Natural killer cell (primary cell): ENCODE results near the gene DUS4L. TPM values are rescaled to one million over a fixed set of nuclear protein-coding genes. Genes with fewer than 3 reads are reported as not detected.

Experiments used
- ATAC-seq, 3 donors: fragments of 150-1000 bp in 2 of 3; fragments of 200-7000 bp in 1 of 3; cut with Tn5 transposase; 1 replicate in 1 of 3; 2 replicates in 2 of 3; pipeline ENCODE4 v1.10.0; 2021; ENCODE audit warnings: mild to moderate bottlenecking in 2 of 3, moderate library complexity in 2 of 3
- DNase-seq, 2 donors: peaks; one replicate each; pipeline versions ENCODE4 v3.0.0 to v3.0.0-alpha.2; 2013 to 2021; ENCODE audit warnings: mixed read lengths in 1 of 2
- H3K27ac ChIP-seq: one replicate; pipeline ENCODE4 v1.5.1; 2013; ENCODE audit warnings: mild to moderate bottlenecking, low read length
- H3K27me3 ChIP-seq: one replicate; pipeline ENCODE4 v1.6.1; 2013; ENCODE audit warnings: low read length; ENCODE audit not compliant: control insufficient read depth, insufficient read depth
- H3K36me3 ChIP-seq: one replicate; pipeline ENCODE4 v1.6.1; 2013; ENCODE audit warnings: low read length; ENCODE audit not compliant: control insufficient read depth, insufficient read depth
- H3K4me1 ChIP-seq: one replicate; pipeline ENCODE4 v1.6.1; 2013; ENCODE audit warnings: low read length; ENCODE audit not compliant: control insufficient read depth, insufficient read depth
- H3K4me3 ChIP-seq: one replicate; pipeline ENCODE4 v1.5.1; 2013; ENCODE audit warnings: low read length
- H3K9me3 ChIP-seq: one replicate; pipeline ENCODE4 v1.6.1; 2013; ENCODE audit warnings: low read length; ENCODE audit not compliant: control insufficient read depth, insufficient read depth
- H3K27ac Mint-ChIP-seq, 2 donors: one replicate each; pipeline ENCODE4 v1.8.0; 2022; ENCODE audit warnings: mild to moderate bottlenecking in 2 of 2, mixed read lengths in 2 of 2, moderate library complexity in 1 of 2
- H3K27me3 Mint-ChIP-seq, 2 donors: one replicate each; pipeline ENCODE4 v1.8.0; 2022; ENCODE audit warnings: low read depth in 2 of 2, mixed read lengths in 2 of 2
- H3K36me3 Mint-ChIP-seq: one replicate; pipeline ENCODE4 v1.8.0; 2022; ENCODE audit warnings: mixed read lengths
- H3K4me1 Mint-ChIP-seq, 2 donors: one replicate each; pipeline ENCODE4 v1.8.0; 2022; ENCODE audit warnings: mixed read lengths in 2 of 2
- H3K4me3 Mint-ChIP-seq: one replicate; pipeline ENCODE4 v1.8.0; 2022; ENCODE audit warnings: mild to moderate bottlenecking, moderate library complexity, mixed read lengths
- H3K9me3 Mint-ChIP-seq, 2 donors: one replicate each; pipeline ENCODE4 v1.8.0; 2022; ENCODE audit warnings: mixed read lengths in 2 of 2
- CTCF ChIP-seq: fragments of 200-600 bp; IDR thresholded peaks from one replicate; pipeline ENCODE4 v1.8.0; 2022; ENCODE audit warnings: antibody characterized with exemption
- WGBS: methylation state at CpG from one replicate; pipeline ENCODE4 v1.1.7; 2013; ENCODE audit warnings: missing lambda C conversion rate; ENCODE audit not compliant: insufficient coverage; 5-methylcytosine and 5-hydroxymethylcytosine counted together
- intact Hi-C: fragments of 100-400 bp; cut with micrococcal nuclease; formaldehyde crosslinking; loops from one replicate; pipeline ENCODE4 v1.14.2; 2022
- total RNA-seq, 4 donors: library from RNA; stranded (reverse); fragments of 120-200 nt in 1 of 4; gene quantifications; one replicate each; pipeline versions ENCODE4 v1.2.3 to v1.2.4, GENCODE V29; 2013 to 2022

Gene DUS4L
- total RNA-seq, 3 donors from 2014 or later (not counting 1 experiment from before 2014, with no cell fraction given), result 5.5 to 10.5 (median 9.1) TPM

- H3K9me3 Mint-ChIP-seq, result no peaks in the 10 kb centered on the region
Measured at GRCh38 chr7:107615910-107616680, 52.3 kb downstream of the DUS4L start.

GRCh38 chr7:107622429-107622828 is 58.7 kb downstream of the DUS4L start:
- intact Hi-C loops, result no loop called here
- no peak overlapping the region for H3K4me3 ChIP-seq
- no peak for TF ChIP-seq CTCF
- ATAC-seq, result peak in 1 of 3 donors; percentile 24
- no peak for DNase-seq
- H3K27ac ChIP-seq, result no peak overlapping the region
- Mint-ChIP-seq H3K4me1 (no peaks in the 10 kb centered on the region), H3K27ac (no peak overlapping the region), H3K4me3 (no peak overlapping the region), H3K9me3 (no peaks in the 10 kb centered on the region), H3K36me3 (no peaks in the 10 kb centered on the region), H3K27me3 (no peaks in the 10 kb centered on the region)
- H3K4me1 ChIP-seq, result no peaks in the 10 kb centered on the region
- WGBS, result 80% methylated on average over 1 of the region's 1 CpG
- H3K27me3 ChIP-seq, result no peaks in the 10 kb centered on the region
- H3K36me3 ChIP-seq, result peaks cover 8% of the 10 kb centered on the region
- no peaks in the 10 kb centered on the region for H3K9me3 ChIP-seq

More at GRCh38 chr7:107615910-107616680, 52.3 kb downstream of the DUS4L start:
- Mint-ChIP-seq H3K36me3 (no peaks in the 10 kb centered on the region), H3K27ac (no peak overlapping the region), H3K4me3 (no peak overlapping the region), H3K27me3 (no peaks in the 10 kb centered on the region), H3K4me1 (no peaks in the 10 kb centered on the region)
- intact Hi-C loops, result no loop called here
- no peak for TF ChIP-seq CTCF
- H3K27me3 ChIP-seq, result no peaks in the 10 kb centered on the region
- H3K36me3 ChIP-seq, result peaks cover 27% of the 10 kb centered on the region
- H3K4me3 ChIP-seq, result no peak overlapping the region
- 100% methylated on average over 2 of the region's 4 CpGs for WGBS
- no peak for DNase-seq
- H3K9me3 ChIP-seq, result no peaks in the 10 kb centered on the region
- ATAC-seq, result no peak
- H3K27ac ChIP-seq, result no peak overlapping the region
- no peaks in the 10 kb centered on the region for H3K4me1 ChIP-seq

GRCh38 chr7:107622894-107623293 is 59.1 kb downstream of the DUS4L start:
- Histone ChIP-seq H3K4me1 (no peaks in the 10 kb centered on the region), H3K27me3 (no peaks in the 10 kb centered on the region), H3K9me3 (no peaks in the 10 kb centered on the region), H3K4me3 (no peak overlapping the region), H3K36me3 (peaks cover 6% of the 10 kb centered on the region), H3K27ac (no peak overlapping the region)
- H3K27ac Mint-ChIP-seq, result no peak overlapping the region
- H3K9me3 Mint-ChIP-seq, result no peaks in the 10 kb centered on the region
- no peaks in the 10 kb centered on the region for H3K27me3 Mint-ChIP-seq
- 85% methylated on average over 2 of the region's 2 CpGs for WGBS
- ATAC-seq (no peak), DNase-seq (no peak)
- H3K36me3 Mint-ChIP-seq, result no peaks in the 10 kb centered on the region
- intact Hi-C loops, result no loop called here
- H3K4me3 Mint-ChIP-seq, result no peak overlapping the region
- no peak for TF ChIP-seq CTCF
- no peaks in the 10 kb centered on the region for H3K4me1 Mint-ChIP-seq

- Mint-ChIP-seq H3K27ac (no peak overlapping the region), H3K27me3 (no peaks in the 10 kb centered on the region), H3K36me3 (no peaks in the 10 kb centered on the region), H3K9me3 (no peaks in the 10 kb centered on the region), H3K4me1 (no peaks in the 10 kb centered on the region), H3K4me3 (no peak overlapping the region)
- ATAC-seq (no peak), DNase-seq (no peak)
- peaks cover 3% of the 10 kb centered on the region for H3K4me1 ChIP-seq
- H3K4me3 ChIP-seq, result no peak overlapping the region
- 100% methylated on average over 3 of the region's 4 CpGs for WGBS
- intact Hi-C loops, result no loop called here
- TF ChIP-seq CTCF, result no peak
- no peaks in the 10 kb centered on the region for H3K9me3 ChIP-seq
- H3K27me3 ChIP-seq, result no peaks in the 10 kb centered on the region
- H3K36me3 ChIP-seq, result no peaks in the 10 kb centered on the region
- no peak overlapping the region for H3K27ac ChIP-seq
Measured at GRCh38 chr7:107627002-107627401, 63.2 kb downstream of the DUS4L start.
